Osteoblast (primary cell): ENCODE data around the gene ABI2. TPM values are rescaled to one million over a fixed set of nuclear protein-coding genes. Genes with fewer than 3 reads are reported as not detected.

Experiments
- DNase-seq: peaks from one replicate; pipeline ENCODE4 v3.0.0; 2011; ENCODE audit warnings: low spot score, mixed read lengths; ENCODE audit not compliant: insufficient read length; ENCODE audit errors: missing footprints
- H2AFZ ChIP-seq: 2 replicates; pipeline ENCODE4 v1.6.0; 2011; ENCODE audit warnings: mild to moderate bottlenecking, low read length
- H3K27ac ChIP-seq: 2 replicates; pipeline ENCODE4 v1.5.1; 2011; ENCODE audit warnings: mild to moderate bottlenecking, low read depth, low read length, moderate library complexity
- H3K27me3 ChIP-seq: 2 replicates; pipeline ENCODE4 v1.6.0; 2012; ENCODE audit warnings: mild to moderate bottlenecking, control low read depth, inconsistent platforms, low read length, moderate library complexity; ENCODE audit not compliant: insufficient read depth
- H3K36me3 ChIP-seq: 2 replicates; pipeline ENCODE4 v1.5.1; 2011; ENCODE audit warnings: mild to moderate bottlenecking, low read length, control low read depth, moderate library complexity; ENCODE audit not compliant: insufficient read depth
- H3K4me1 ChIP-seq: 2 replicates; pipeline ENCODE4 v1.5.1; 2011; ENCODE audit warnings: mild to moderate bottlenecking, low read length, control low read depth, moderate library complexity; ENCODE audit not compliant: insufficient read depth
- H3K4me2 ChIP-seq: 2 replicates; pipeline ENCODE4 v1.6.0; 2011; ENCODE audit warnings: mild to moderate bottlenecking, low read length; ENCODE audit not compliant: insufficient read depth
- H3K4me3 ChIP-seq: fragments of 200-600 bp; sonication (generic); 3 replicates; pipeline ENCODE4 v1.5.1; 2012; ENCODE audit warnings: mild to moderate bottlenecking, low read length, inconsistent platforms; ENCODE audit not compliant: insufficient read depth
- H3K79me2 ChIP-seq: 2 replicates; pipeline ENCODE4 v1.6.0; 2012; ENCODE audit warnings: mild to moderate bottlenecking, low read length, control low read depth, inconsistent platforms; ENCODE audit not compliant: insufficient read depth
- H3K9me3 ChIP-seq: 2 replicates; pipeline ENCODE4 v1.5.1; 2011; ENCODE audit warnings: low read depth, low read length, control low read depth
- H4K20me1 ChIP-seq: 2 replicates; pipeline ENCODE4 v1.6.0; 2012; ENCODE audit warnings: mild to moderate bottlenecking, low read length, control low read depth; ENCODE audit not compliant: insufficient read depth
- total RNA-seq: library from RNA; depleted of rRNA; stranded (reverse); fragments of >200 nt; gene quantifications from 2 replicates; pipeline ENCODE4 v1.2.3, GENCODE V29; 2012
- TF ChIP-seq, protein P1 (sequence below): IDR thresholded peaks from 2 replicates; pipeline ENCODE4 v1.5.1; 2011; ENCODE audit warnings: mild to moderate bottlenecking, low read depth, low read length, moderate library complexity; ENCODE audit errors: extremely low read depth

The ABI2 gene
- total RNA-seq, 1 donor = 38.7 TPM

DNA sequence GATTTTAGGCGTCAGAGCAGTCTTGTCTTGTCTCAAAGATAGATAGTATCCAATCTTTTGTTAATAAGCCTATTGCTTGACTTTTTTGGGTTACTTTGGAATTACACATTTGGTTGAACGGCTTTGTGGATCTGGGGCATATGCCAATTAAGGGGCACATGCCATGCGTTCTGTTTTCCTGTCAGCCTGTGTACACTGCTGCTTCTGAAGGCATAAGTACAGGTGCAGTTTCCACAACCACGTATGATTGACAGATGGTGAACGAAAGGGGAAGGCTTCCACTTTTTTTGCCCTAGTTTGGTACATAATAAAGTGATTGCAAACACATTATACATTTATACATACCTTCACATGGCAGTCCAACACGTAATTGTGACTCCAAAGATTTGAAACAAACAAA, 104.6 kb downstream of the ABI2 start:
- DNase-seq = no peak
- H3K27me3 ChIP-seq = no peaks in the 10 kb centered on the region
- H3K79me2 ChIP-seq = peaks cover 37% of the 10 kb centered on the region
- H3K4me3 ChIP-seq = no peak overlapping the region
- H3K4me2 ChIP-seq = no peak overlapping the region
- H3K4me1 ChIP-seq = peaks cover 22% of the 10 kb centered on the region
- peaks cover 43% of the 10 kb centered on the region for H3K36me3 ChIP-seq
- H4K20me1 ChIP-seq = peaks cover 12% of the 10 kb centered on the region
- TF ChIP-seq, protein P1, sequence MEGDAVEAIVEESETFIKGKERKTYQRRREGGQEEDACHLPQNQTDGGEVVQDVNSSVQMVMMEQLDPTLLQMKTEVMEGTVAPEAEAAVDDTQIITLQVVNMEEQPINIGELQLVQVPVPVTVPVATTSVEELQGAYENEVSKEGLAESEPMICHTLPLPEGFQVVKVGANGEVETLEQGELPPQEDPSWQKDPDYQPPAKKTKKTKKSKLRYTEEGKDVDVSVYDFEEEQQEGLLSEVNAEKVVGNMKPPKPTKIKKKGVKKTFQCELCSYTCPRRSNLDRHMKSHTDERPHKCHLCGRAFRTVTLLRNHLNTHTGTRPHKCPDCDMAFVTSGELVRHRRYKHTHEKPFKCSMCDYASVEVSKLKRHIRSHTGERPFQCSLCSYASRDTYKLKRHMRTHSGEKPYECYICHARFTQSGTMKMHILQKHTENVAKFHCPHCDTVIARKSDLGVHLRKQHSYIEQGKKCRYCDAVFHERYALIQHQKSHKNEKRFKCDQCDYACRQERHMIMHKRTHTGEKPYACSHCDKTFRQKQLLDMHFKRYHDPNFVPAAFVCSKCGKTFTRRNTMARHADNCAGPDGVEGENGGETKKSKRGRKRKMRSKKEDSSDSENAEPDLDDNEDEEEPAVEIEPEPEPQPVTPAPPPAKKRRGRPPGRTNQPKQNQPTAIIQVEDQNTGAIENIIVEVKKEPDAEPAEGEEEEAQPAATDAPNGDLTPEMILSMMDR = no peak
- H3K9me3 ChIP-seq = no peaks in the 10 kb centered on the region
- H3K27ac ChIP-seq = peak overlapping the region; percentile 12
- H2AFZ ChIP-seq = no peak overlapping the region

DNA sequence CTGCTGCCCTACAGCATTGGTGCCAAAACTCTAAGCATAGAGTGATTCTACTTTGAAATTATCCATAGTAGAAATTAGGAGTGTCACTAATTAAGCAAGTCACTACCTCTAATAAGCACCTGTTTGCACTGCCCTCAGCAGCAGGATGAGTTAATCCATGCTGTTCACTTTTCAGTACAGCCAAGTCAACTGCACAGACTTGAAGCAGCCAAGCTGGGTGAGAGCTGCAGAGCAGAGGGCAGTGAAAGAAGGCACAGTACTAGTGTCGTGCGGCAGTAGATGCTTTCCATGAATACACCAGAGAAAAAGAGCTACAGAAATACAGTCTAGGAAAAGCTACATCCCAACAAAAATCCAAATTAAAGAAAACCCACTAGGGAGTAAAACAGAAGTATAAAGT, 108.3 kb downstream of the ABI2 start:
- Histone ChIP-seq H3K27me3 (no peaks in the 10 kb centered on the region), H2AFZ (no peak overlapping the region), H3K27ac (peak overlapping the region; percentile 44), H3K79me2 (peaks cover 60% of the 10 kb centered on the region), H4K20me1 (peaks cover 28% of the 10 kb centered on the region), H3K9me3 (no peaks in the 10 kb centered on the region), H3K4me1 (peaks cover 38% of the 10 kb centered on the region), H3K4me3 (no peak overlapping the region), H3K36me3 (peaks cover 57% of the 10 kb centered on the region), H3K4me2 (no peak overlapping the region)
- TF ChIP-seq, protein P1 = no peak
- DNase-seq = no peak

DNA sequence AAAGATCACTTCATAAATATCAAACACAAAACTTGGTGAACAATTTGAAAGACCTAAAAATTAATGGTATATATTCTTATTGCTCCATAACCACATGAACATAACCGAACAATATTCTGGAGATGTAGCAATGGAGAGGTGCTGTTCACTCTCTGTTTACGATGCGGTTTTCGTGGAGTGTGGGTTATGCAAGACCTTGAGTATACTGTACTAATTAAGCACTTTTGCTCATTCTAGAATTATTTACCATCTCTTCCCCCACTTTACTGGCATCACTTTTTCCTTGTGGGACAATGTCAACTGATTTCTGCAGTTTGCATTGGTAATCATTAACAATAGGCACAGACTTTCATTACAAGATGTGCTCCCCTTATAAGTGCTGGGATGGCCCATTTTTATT, 109.3 kb downstream of the ABI2 start:
- Histone ChIP-seq H3K9me3 (no peaks in the 10 kb centered on the region), H4K20me1 (peaks cover 28% of the 10 kb centered on the region), H3K4me1 (peaks cover 33% of the 10 kb centered on the region), H3K4me3 (no peak overlapping the region), H3K79me2 (peaks cover 60% of the 10 kb centered on the region), H3K27ac (no peak overlapping the region), H3K36me3 (peaks cover 65% of the 10 kb centered on the region), H3K27me3 (no peaks in the 10 kb centered on the region), H2AFZ (no peak overlapping the region), H3K4me2 (no peak overlapping the region)
- TF ChIP-seq, protein P1 = no peak
- DNase-seq = no peak

DNA sequence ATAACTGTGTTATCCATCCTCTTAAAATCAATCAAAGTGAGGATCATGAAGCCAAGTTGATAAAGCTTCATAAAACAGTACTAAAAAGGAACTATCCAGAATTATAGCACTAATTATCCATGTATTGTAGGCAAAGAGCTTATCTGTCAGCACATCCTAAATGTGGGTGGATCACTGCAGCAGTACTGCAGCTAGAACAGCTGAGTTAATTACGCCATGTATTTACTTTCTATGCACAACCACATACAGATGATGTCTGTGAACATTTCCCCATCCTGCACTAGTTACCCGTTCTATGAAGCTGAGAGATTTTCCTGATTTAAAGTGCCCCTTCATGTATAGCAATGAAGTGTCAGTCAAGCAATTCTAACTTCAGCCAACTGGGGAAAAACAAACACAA, 110.3 kb downstream of the ABI2 start:
- H3K4me3 ChIP-seq = no peak overlapping the region
- TF ChIP-seq, protein P1 = no peak
- H2AFZ ChIP-seq = no peak overlapping the region
- peaks cover 58% of the 10 kb centered on the region for H3K79me2 ChIP-seq
- no peak for DNase-seq
- H4K20me1 ChIP-seq = peaks cover 24% of the 10 kb centered on the region
- H3K27ac ChIP-seq = no peak overlapping the region
- no peak overlapping the region for H3K4me2 ChIP-seq
- no peaks in the 10 kb centered on the region for H3K27me3 ChIP-seq
- peaks cover 70% of the 10 kb centered on the region for H3K36me3 ChIP-seq
- H3K9me3 ChIP-seq = no peaks in the 10 kb centered on the region
- peaks cover 33% of the 10 kb centered on the region for H3K4me1 ChIP-seq
